Measurements from ENCODE around the gene PRDM8. TPM values are rescaled to one million over a fixed set of nuclear protein-coding genes. Genes with fewer than 3 reads are reported as not detected.
A peak's percentile ranks its signal among the peaks of the same experiment; 100 is the strongest.

PRDM8 gene
- total and polyA plus RNA-seq, 2 experiments from 2014 or later = 1.7 to 4.4 TPM

- no peaks in the 10 kb centered on the region for H3K9me2 ChIP-seq (ENCODE audit: insufficient read depth)
- H3K27me3 ChIP-seq (replicated peaks; ENCODE audit: insufficient read depth) = no peaks in the 10 kb centered on the region
- H3K79me2 ChIP-seq (ENCODE audit: insufficient read depth) = no peaks in the 10 kb centered on the region
- DNase-seq = no peak
- in situ Hi-C loops (cut with MboI) = loop anchor here (10.0 to 25.0 kb wide), 2 partner anchors 94 to 1283 kb away; partner anchors contain the start of gene PAQR3
- TF ChIP-seq EZH2 (IDR thresholded peaks at IDR 0.05; ENCODE audit: insufficient read depth, poor library complexity, severe bottlenecking) = no peak
- TF ChIP-seq EZH2phosphoT487 (IDR thresholded peaks at IDR 0.05; ENCODE audit: insufficient read depth, low read depth) = no peak
- H4K20me1 ChIP-seq (ENCODE audit: insufficient read depth) = no peaks in the 10 kb centered on the region
- H3K4me2 ChIP-seq (ENCODE audit: unreplicated experiment) = no peak overlapping the region
- no peak overlapping the region for H2AFZ ChIP-seq
- H3K27ac ChIP-seq = no peak overlapping the region
- no peak overlapping the region for H3K4me3 ChIP-seq
- whole genome bisulfite sequencing, 2 experiments (ENCODE audit: low coverage in 1 of 2, low lambda C conversion rate in 2 of 2, missing lambda C conversion rate in 2 of 2) = 64 to 70% methylated on average over 3 of the region's 3 CpGs
- no peaks in the 10 kb centered on the region for H3F3A ChIP-seq (ENCODE audit: insufficient read depth)
- no peak overlapping the region for H3K9ac ChIP-seq
- H3K36me3 ChIP-seq (ENCODE audit: low read depth) = no peaks in the 10 kb centered on the region
- no peaks in the 10 kb centered on the region for H3K9me3 ChIP-seq (ENCODE audit: low read depth)
- peaks cover 9% of the 10 kb centered on the region for H3K4me1 ChIP-seq (ENCODE audit: insufficient read depth)
Measured at GRCh38 chr4:80220711-80221110, 23.4 kb downstream of the PRDM8 start.

GRCh38 chr4:80221161-80221560, 23.9 kb downstream of the PRDM8 start:
- Histone ChIP-seq H3K27me3 (replicated peaks; ENCODE audit: insufficient read depth) (no peaks in the 10 kb centered on the region), H4K20me1 (ENCODE audit: insufficient read depth) (no peaks in the 10 kb centered on the region), H3K79me2 (ENCODE audit: insufficient read depth) (no peaks in the 10 kb centered on the region), H3K27ac (no peak overlapping the region), H3K36me3 (ENCODE audit: low read depth) (no peaks in the 10 kb centered on the region), H3K9ac (no peak overlapping the region), H3F3A (ENCODE audit: insufficient read depth) (no peaks in the 10 kb centered on the region), H3K4me3 (no peak overlapping the region), H3K4me1 (ENCODE audit: insufficient read depth) (peaks cover 13% of the 10 kb centered on the region), H2AFZ (no peak overlapping the region), H3K9me2 (ENCODE audit: insufficient read depth) (no peaks in the 10 kb centered on the region), H3K9me3 (ENCODE audit: low read depth) (no peaks in the 10 kb centered on the region), H3K4me2 (ENCODE audit: unreplicated experiment) (no peak overlapping the region)
- in situ Hi-C loops (cut with MboI) = loop anchor here (10.0 to 25.0 kb wide), 2 partner anchors 94 to 1284 kb away; partner anchors contain the start of gene PAQR3
- peak; percentile 78 for DNase-seq
- TF ChIP-seq EZH2phosphoT487 (IDR thresholded peaks at IDR 0.05; ENCODE audit: insufficient read depth, low read depth) = no peak
- TF ChIP-seq EZH2 (IDR thresholded peaks at IDR 0.05; ENCODE audit: insufficient read depth, poor library complexity, severe bottlenecking) = no peak

- WGBS, 2 experiments (ENCODE audit: low coverage in 1 of 2, low lambda C conversion rate in 2 of 2, missing lambda C conversion rate in 2 of 2) = 70 to 75% methylated on average over 2 of the region's 2 CpGs
- H4K20me1 ChIP-seq (ENCODE audit: insufficient read depth) = no peaks in the 10 kb centered on the region
- H3K9ac ChIP-seq = no peak overlapping the region
- DNase-seq = peak; percentile 43
- no peak overlapping the region for H3K4me3 ChIP-seq
- in situ Hi-C loops (cut with MboI) = loop anchor here (10.0 kb wide), 1 partner anchor 89 kb away; no protein-coding TSS in a partner anchor
- no peaks in the 10 kb centered on the region for H3K79me2 ChIP-seq (ENCODE audit: insufficient read depth)
- H3K4me2 ChIP-seq (ENCODE audit: unreplicated experiment) = peak overlapping the region; percentile 4
- no peaks in the 10 kb centered on the region for H3K9me2 ChIP-seq (ENCODE audit: insufficient read depth)
- no peak overlapping the region for H3K27ac ChIP-seq
- no peaks in the 10 kb centered on the region for H3K27me3 ChIP-seq (replicated peaks; ENCODE audit: insufficient read depth)
- no peaks in the 10 kb centered on the region for H3F3A ChIP-seq (ENCODE audit: insufficient read depth)
- peak overlapping the region; percentile 52 for H2AFZ ChIP-seq
- TF ChIP-seq EZH2 (IDR thresholded peaks at IDR 0.05; ENCODE audit: insufficient read depth, poor library complexity, severe bottlenecking) = no peak
- no peak for TF ChIP-seq EZH2phosphoT487 (IDR thresholded peaks at IDR 0.05; ENCODE audit: insufficient read depth, low read depth)
- H3K9me3 ChIP-seq (ENCODE audit: low read depth) = no peaks in the 10 kb centered on the region
- peaks cover 18% of the 10 kb centered on the region for H3K4me1 ChIP-seq (ENCODE audit: insufficient read depth)
- no peaks in the 10 kb centered on the region for H3K36me3 ChIP-seq (ENCODE audit: low read depth)
Measured at GRCh38 chr4:80225595-80225994, 28.3 kb downstream of the PRDM8 start.

- Histone ChIP-seq H3K9ac (no peak overlapping the region), H3K27ac (no peak overlapping the region), H3F3A (ENCODE audit: insufficient read depth) (no peaks in the 10 kb centered on the region), H3K27me3 (replicated peaks; ENCODE audit: insufficient read depth) (no peaks in the 10 kb centered on the region), H3K4me1 (ENCODE audit: insufficient read depth) (peaks cover 18% of the 10 kb centered on the region), H3K4me3 (no peak overlapping the region), H3K79me2 (ENCODE audit: insufficient read depth) (no peaks in the 10 kb centered on the region), H4K20me1 (ENCODE audit: insufficient read depth) (no peaks in the 10 kb centered on the region), H3K36me3 (ENCODE audit: low read depth) (no peaks in the 10 kb centered on the region), H2AFZ (peak overlapping the region; percentile 52), H3K9me2 (ENCODE audit: insufficient read depth) (no peaks in the 10 kb centered on the region), H3K4me2 (ENCODE audit: unreplicated experiment) (peak overlapping the region; percentile 4), H3K9me3 (ENCODE audit: low read depth) (no peaks in the 10 kb centered on the region)
- WGBS, 2 experiments (ENCODE audit: low coverage in 1 of 2, low lambda C conversion rate in 2 of 2, missing lambda C conversion rate in 2 of 2) = 30 to 52% methylated on average over 2 of the region's 2 CpGs
- DNase-seq = peak; percentile 71
- TF ChIP-seq EZH2phosphoT487 (IDR thresholded peaks at IDR 0.05; ENCODE audit: insufficient read depth, low read depth) = no peak
- no peak for TF ChIP-seq EZH2 (IDR thresholded peaks at IDR 0.05; ENCODE audit: insufficient read depth, poor library complexity, severe bottlenecking)
- in situ Hi-C loops (cut with MboI) = loop anchor here (10.0 kb wide), 1 partner anchor 89 kb away; no protein-coding TSS in a partner anchor
Measured at GRCh38 chr4:80226094-80226493, 28.8 kb downstream of the PRDM8 start.

GRCh38 chr4:80228460-80228859, 31.2 kb downstream of the PRDM8 start:
- Histone ChIP-seq H3K9me2 (ENCODE audit: insufficient read depth) (no peaks in the 10 kb centered on the region), H3K27ac (no peak overlapping the region), H3K4me1 (ENCODE audit: insufficient read depth) (peaks cover 18% of the 10 kb centered on the region), H3K36me3 (ENCODE audit: low read depth) (no peaks in the 10 kb centered on the region), H2AFZ (0 out of 2 replicates have a peak overlapping the region, but pooled peaks have one; percentile 8), H3K4me2 (ENCODE audit: unreplicated experiment) (no peak overlapping the region), H3F3A (ENCODE audit: insufficient read depth) (no peaks in the 10 kb centered on the region), H4K20me1 (ENCODE audit: insufficient read depth) (no peaks in the 10 kb centered on the region), H3K4me3 (no peak overlapping the region), H3K79me2 (ENCODE audit: insufficient read depth) (no peaks in the 10 kb centered on the region), H3K27me3 (replicated peaks; ENCODE audit: insufficient read depth) (no peaks in the 10 kb centered on the region), H3K9me3 (ENCODE audit: low read depth) (no peaks in the 10 kb centered on the region), H3K9ac (no peak overlapping the region)
- no peak for DNase-seq
- TF ChIP-seq EZH2phosphoT487 (IDR thresholded peaks at IDR 0.05; ENCODE audit: insufficient read depth, low read depth) (no peak), EZH2 (IDR thresholded peaks at IDR 0.05; ENCODE audit: insufficient read depth, poor library complexity, severe bottlenecking) (no peak)
- in situ Hi-C loops (cut with MboI) = loop anchor here (10.0 kb wide), 1 partner anchor 86 kb away; no protein-coding TSS in a partner anchor

Measured in GM23248 (cell line).